ENCODE data around the gene DCT.
A peak's percentile ranks its signal among the peaks of the same experiment; 100 is the strongest.

The DCT gene

GRCh38 chr13:94454334-94454733, 25.1 kb downstream of the DCT start:
- no peak for DNase-seq (ENCODE audit: low spot score)

- no peak for DNase-seq (ENCODE audit: low spot score)
Observed at GRCh38 chr13:94444826-94445225, 34.7 kb downstream of the DCT start.

GRCh38 chr13:94435604-94436226, 43.8 kb downstream of the DCT start:
- peak; percentile 86 for DNase-seq (ENCODE audit: low spot score)

- no peak for DNase-seq (ENCODE audit: low spot score)
Observed at GRCh38 chr13:94433055-94433961, 46.2 kb downstream of the DCT start.

GRCh38 chr13:94431987-94432386, 47.5 kb downstream of the DCT start:
- no peak for DNase-seq (ENCODE audit: low spot score)

- no peak for DNase-seq (ENCODE audit: low spot score)
Observed at GRCh38 chr13:94431574-94431973, 47.9 kb downstream of the DCT start.

- DNase-seq (ENCODE audit: low spot score) = no peak
Observed at GRCh38 chr13:94427313-94427953, 52.0 kb downstream of the DCT start.

- no peak for DNase-seq (ENCODE audit: low spot score)
Observed at GRCh38 chr13:94419925-94420305, 59.6 kb downstream of the DCT start.

- DNase-seq (ENCODE audit: low spot score) = no peak
Observed at GRCh38 chr13:94419304-94419924, 60.1 kb downstream of the DCT start.

- DNase-seq (ENCODE audit: low spot score) = no peak
Observed at GRCh38 chr13:94417294-94417693, 62.2 kb downstream of the DCT start.

- DNase-seq (ENCODE audit: low spot score) = no peak
Observed at GRCh38 chr13:94416454-94417080, 62.9 kb downstream of the DCT start.

GRCh38 chr13:94415500-94416237, 63.8 kb downstream of the DCT start:
- no peak for DNase-seq (ENCODE audit: low spot score)

- no peak for DNase-seq (ENCODE audit: low spot score)
Observed at GRCh38 chr13:94414708-94415107, 64.8 kb downstream of the DCT start.

GRCh38 chr13:94414141-94414540, 65.3 kb downstream of the DCT start:
- no peak for DNase-seq (ENCODE audit: low spot score)

GRCh38 chr13:94413598-94413944, 65.9 kb downstream of the DCT start:
- no peak for DNase-seq (ENCODE audit: low spot score)

GRCh38 chr13:94412870-94413597, 66.4 kb downstream of the DCT start:
- DNase-seq (ENCODE audit: low spot score) = no peak

GRCh38 chr13:94411747-94412146, 67.7 kb downstream of the DCT start:
- no peak for DNase-seq (ENCODE audit: low spot score)

- DNase-seq (ENCODE audit: low spot score) = no peak
Observed at GRCh38 chr13:94408314-94409036, 71.0 kb downstream of the DCT start.

GRCh38 chr13:94400874-94401273, 78.6 kb downstream of the DCT start:
- no peak for DNase-seq (ENCODE audit: low spot score)

- no peak for DNase-seq (ENCODE audit: low spot score)
Observed at GRCh38 chr13:94399812-94400211, 79.7 kb downstream of the DCT start.

Measured in pons (tissue), 1 donor.